HG02973 (cell line): Measurements from ENCODE around the gene M1AP.

ENCODE experiments used
- ATAC-seq: cut with Tn5 transposase; IDR thresholded peaks from one replicate; pipeline ENCODE4 v1.9.1; 2021; ENCODE audit warnings: moderate library complexity; ENCODE audit not compliant: unreplicated experiment

The M1AP gene

GRCh38 chr2:74648009-74648443, at the start of gene M1AP:
Gene M1AP, minus strand, starts transcription at chr2:74648330. Its CDS starts 8,055 bp downstream, at chr2:74640275.
- ATAC-seq = no peak

- no peak for ATAC-seq
Measured at GRCh38 chr2:74696829-74697228, 48.7 kb upstream of the M1AP start.

GRCh38 chr2:74695663-74696062, 47.5 kb upstream of the M1AP start:
- ATAC-seq = no peak

- ATAC-seq = no peak
Measured at GRCh38 chr2:74694281-74694680, 46.2 kb upstream of the M1AP start.

- ATAC-seq = no peak
Measured at GRCh38 chr2:74693668-74694067, 45.5 kb upstream of the M1AP start.

GRCh38 chr2:74693213-74693612, 45.1 kb upstream of the M1AP start:
- ATAC-seq = no peak

GRCh38 chr2:74691929-74692328, 43.8 kb upstream of the M1AP start:
- no peak for ATAC-seq

- ATAC-seq = peak; percentile 62
Measured at GRCh38 chr2:74690571-74690970, 42.4 kb upstream of the M1AP start.

GRCh38 chr2:74689671-74690070, 41.5 kb upstream of the M1AP start:
- ATAC-seq = no peak

GRCh38 chr2:74688881-74689280, 40.8 kb upstream of the M1AP start:
- no peak for ATAC-seq

- no peak for ATAC-seq
Measured at GRCh38 chr2:74685408-74685807, 37.3 kb upstream of the M1AP start.

- ATAC-seq = no peak
Measured at GRCh38 chr2:74682501-74682900, 34.4 kb upstream of the M1AP start.

GRCh38 chr2:74679615-74680014, 31.5 kb upstream of the M1AP start:
- no peak for ATAC-seq

GRCh38 chr2:74676331-74676730, 28.2 kb upstream of the M1AP start:
- no peak for ATAC-seq

- ATAC-seq = no peak
Measured at GRCh38 chr2:74675090-74675489, 27.0 kb upstream of the M1AP start.

- ATAC-seq = no peak
Measured at GRCh38 chr2:74673826-74674528, 25.8 kb upstream of the M1AP start.

GRCh38 chr2:74671479-74671878, 23.3 kb upstream of the M1AP start:
- no peak for ATAC-seq

GRCh38 chr2:74670263-74670662, 22.1 kb upstream of the M1AP start:
- ATAC-seq = no peak

GRCh38 chr2:74668087-74668486, 20.0 kb upstream of the M1AP start:
- ATAC-seq = no peak

GRCh38 chr2:74659462-74659861, 11.3 kb upstream of the M1AP start:
- ATAC-seq = no peak

- ATAC-seq = no peak
Measured at GRCh38 chr2:74658516-74658915, 10.4 kb upstream of the M1AP start.

GRCh38 chr2:74655579-74655978, 7.4 kb upstream of the M1AP start:
- ATAC-seq = no peak
